Measurements from ENCODE around the gene NSD1.
"Not testable (repeated sequence)": the region's sequence is repeated elsewhere in the genome, so short reads cannot be mapped to it uniquely, and the experiment has no call there.

Gene NSD1

DNA sequence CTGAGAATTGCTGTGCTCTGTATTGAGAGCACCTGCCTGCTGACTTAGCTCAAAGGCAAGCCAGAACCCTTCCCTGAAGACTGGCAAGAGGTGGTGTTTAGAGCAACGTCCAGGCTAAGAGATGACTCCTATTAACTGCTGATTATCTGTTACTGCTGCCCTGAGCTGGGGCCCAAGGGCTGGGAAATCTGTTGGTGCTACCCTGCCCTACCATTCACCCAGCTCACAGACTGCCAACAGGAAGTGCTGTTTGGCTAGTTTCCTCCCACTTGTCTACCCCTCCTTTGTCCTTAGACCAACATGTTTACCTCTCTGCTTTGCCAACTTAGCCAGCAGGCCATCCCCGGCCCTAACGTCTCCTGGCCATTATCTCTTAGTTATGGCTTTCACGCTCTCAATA, 163.0 kb downstream of the NSD1 start:
- DNase-seq = no peak

DNA sequence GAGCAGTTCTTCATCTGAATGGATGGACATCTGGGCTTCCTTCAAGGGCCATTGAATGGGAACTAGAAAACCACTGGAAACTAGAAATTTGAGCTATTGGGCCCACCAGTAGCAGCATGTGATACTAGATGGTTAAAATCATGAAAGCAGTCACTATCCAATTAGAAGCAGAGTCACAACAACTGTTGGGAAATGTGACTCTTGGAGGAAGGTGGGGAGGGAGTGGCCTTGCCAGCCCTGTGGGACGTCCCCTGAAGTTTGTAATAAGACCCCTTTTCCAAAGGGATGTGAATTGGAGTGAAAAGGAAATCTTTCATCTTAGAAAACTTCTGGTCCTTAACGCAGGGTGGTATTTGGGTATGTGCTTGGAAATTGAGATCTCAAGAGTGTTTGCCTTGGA, 164.3 kb downstream of the NSD1 start:
- DNase-seq = no peak

DNA sequence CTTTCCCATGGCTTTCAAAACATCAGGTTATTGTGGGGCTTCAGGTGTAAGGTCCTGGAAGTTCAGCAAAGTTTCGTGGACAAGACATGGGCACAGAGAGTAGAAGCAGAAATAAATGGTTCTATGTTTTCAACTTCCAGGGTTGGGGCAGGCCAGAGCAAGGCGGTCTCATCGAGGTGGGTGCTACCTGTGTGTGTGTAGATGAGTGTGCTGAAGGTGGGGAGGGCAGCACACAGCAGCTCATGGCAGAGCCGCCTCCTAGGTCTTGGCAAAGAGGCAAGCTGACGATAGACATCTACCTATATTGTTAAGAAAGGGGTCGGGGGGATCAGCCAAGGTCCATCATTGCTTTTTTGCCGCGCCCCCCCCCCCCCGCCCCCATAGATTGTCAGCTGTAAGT, 166.1 kb downstream of the NSD1 start:
- no peak for DNase-seq

GRCh38 chr5:177300236-177300880, 166.8 kb downstream of the NSD1 start:
- DNase-seq = no peak

DNA sequence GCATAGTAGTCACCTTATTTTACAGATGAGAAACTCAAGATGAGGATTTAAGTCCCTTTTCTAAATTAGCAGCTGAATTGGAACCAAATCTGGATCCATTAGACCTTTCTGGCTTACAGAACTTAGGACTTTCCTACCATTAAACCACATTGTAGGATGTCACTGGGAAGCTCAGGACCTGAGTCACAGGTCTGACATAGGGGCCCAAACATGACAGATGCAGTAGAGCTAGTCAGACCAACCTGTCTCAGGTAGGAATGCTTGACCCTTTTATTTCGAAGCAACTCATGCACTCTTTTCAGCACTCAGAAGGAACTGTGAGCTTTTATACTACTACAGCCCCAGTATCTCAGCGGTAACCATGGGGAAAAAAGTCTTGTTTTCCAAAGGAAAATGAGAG, 167.4 kb downstream of the NSD1 start:
- DNase-seq = no peak

GRCh38 chr5:177301503-177302165, 168.1 kb downstream of the NSD1 start:
- peak; percentile 91 for DNase-seq

DNA sequence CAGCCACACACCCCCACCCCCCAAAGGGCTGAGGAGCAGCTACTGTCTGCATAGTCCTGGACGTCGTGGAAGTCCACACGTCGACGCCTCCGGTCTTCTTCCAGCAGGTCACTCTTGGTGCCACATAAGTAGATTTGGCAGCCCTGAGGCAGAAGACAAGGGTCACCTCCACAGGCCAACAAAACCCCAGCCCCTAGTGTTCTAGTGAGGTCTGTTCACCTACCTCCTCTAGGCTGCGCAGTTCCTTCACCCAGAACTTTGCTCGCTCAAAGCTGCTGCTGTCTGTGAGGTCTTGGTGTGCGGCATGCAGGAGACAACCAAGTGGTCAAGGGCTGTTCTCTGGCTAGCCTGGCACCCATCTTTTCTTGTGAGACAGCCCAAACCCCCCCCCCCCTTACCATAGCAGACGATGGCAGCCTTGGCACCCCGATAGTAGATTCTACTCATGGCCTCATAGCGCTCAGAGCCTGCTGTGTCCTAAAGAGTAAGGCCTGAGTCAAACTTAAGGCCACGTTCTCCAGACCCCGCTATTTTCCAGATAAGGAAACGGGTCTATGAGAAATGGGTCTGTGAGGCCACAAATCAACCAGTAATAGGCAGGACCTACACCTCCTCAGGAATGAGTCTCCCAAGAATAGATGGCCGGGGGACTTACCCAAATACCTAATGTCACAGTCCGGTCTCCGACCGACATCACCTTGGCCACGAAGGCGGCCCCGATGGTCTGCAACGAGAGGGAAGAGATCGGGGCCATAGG, 169.0 kb downstream of the NSD1 start:
- DNase-seq = no peak

- peak; percentile 69 for DNase-seq
Measured at GRCh38 chr5:177303121-177303924, 169.8 kb downstream of the NSD1 start, which contains the start of the genes PRELID1 and RAB24. Gene PRELID1, plus strand, starts transcription at chr5:177303799. Its CDS starts 187 bp downstream, at chr5:177303986. Gene RAB24, minus strand, starts transcription at chr5:177303719. Its CDS starts 431 bp downstream, at chr5:177303288.

GRCh38 chr5:177303925-177304391, 170.4 kb downstream of the NSD1 start:
- no peak for DNase-seq

DNA sequence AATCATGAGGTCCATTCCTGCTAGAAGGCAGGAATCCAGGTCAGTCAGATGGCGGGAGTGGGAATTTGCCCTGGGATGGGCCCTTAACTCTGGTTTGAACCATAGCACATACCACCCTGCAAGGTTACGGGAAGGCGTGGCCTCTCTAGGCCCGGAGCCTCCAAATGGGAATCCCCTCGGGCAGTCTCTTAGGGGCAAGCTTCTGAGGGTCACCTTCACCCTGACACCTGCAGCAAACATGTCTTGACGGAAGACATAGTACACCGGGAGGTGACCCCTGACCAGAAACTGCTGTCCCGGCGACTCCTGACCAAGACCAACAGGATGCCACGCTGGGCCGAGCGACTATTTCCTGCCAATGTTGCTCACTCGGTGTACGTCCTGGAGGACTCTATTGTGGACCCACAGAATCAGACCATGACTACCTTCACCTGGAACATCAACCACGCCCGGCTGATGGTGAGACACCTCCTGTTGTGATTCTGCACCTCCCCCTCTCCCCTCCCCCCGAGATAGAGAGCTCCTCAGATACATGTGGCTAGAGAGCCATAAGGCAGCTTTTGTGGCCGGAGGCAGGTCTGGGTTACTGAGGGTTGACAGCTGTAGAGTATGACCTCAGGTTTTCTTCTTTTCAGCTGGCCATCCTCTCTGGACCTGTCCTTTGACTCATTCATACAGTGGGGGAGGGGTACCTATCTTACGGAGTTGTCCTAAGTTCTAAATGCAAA, 171.0 kb downstream of the NSD1 start:
- no peak for DNase-seq

DNA sequence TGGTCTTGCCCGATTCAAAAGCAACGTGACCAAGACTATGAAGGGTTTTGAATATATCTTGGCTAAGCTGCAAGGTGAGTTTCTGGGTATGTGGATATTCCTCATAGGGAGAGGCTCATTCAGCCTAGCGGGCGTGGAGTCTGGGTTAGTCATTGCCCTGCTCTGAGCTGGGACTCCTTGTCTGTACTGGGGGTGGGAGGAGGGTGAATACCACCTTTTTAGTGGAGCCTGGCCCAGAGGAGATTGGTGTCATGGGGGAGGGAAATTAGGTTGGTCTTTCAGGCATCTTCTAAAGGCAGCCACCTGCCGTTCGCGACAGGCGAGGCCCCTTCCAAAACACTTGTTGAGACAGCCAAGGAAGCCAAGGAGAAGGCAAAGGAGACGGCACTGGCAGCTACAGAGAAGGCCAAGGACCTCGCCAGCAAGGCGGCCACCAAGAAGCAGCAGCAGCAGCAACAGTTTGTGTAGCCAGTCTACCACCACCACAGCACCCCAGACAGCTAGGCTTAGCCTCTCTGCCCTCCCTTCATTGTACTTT, 172.6 kb downstream of the NSD1 start:
- DNase-seq = not testable (repeated sequence)

DNA sequence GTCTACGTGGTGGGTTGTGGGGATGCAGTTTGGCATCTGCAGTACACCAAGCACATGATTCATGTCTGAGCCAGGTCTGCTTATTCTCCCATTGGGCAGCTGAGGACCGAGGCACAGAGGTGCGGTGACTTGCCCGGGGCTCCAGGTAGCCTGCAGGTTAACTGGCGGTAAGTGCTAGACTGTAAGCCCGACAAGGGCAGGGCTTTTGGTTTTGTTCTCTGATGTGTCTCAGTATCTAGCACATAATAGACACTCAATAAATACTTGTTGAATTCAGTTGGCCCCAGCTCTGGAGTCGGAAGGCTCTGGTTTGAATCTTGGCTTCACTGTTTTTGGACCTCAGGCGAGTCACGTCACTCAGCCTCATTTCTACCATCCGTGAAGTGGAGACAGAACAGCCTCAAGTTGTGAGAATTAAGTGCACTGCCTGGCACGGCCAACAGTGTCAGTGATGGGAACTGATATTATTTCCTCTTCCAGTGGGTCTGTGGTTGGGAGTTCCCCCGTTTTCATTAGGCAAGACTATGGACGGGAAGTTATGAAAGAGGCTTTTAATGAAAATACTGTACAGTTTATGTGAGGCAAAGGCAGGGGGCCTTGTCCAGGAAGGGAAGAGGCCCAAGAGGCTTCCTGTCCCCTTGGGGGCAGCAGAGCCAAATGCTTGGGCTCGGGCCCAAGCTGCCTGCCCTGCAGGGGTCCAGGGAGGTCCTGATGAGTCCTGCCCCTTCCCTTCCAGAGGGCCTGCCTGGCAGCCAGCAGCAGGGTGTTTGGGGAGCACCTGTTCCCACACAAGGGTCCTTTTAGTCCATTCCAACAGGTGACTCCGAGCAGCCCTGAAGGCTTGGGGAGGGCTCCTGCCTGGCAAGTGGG, 173.3 kb downstream of the NSD1 start:
- DNase-seq = no peak

DNA sequence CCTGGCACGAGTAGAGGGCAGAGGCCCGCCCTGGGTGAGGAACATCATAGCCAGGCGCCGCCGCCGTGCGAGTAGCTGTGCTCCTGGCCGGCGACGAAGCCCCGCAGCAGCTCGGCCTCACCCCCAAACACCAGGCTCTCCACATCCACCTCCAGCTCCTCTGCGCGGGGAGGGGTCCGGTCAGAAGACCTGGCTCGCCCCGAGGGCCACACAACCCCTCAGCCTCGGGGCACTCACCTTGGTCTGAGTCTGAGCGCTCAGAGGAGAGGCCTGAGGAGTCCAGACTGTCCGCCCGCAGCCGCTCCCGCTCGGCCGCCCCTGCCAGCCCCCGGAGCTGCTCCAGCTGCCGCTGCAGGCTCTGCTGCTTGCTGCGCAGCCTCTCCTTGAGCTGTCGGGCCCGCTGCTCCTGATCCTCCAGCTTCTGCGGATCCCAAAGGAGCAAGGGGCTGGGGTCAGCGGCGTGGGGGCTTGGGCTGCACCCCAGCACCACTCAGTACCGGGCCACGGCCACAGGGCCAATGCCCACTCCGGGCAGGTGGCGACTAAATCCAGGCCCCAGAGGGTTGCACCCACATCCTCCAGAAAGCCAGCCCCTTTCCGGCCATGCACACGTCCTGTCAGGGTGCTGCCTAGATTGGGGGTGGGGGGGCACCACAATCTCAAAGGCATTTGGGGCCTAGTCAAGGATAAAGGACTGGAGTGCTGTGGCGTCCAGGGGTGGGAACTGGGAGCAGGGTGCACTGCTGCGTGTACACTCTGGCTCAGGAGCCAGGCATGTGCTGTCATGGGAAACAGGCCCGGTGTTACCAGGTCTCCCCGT, 174.2 kb downstream of the NSD1 start:
- DNase-seq = no peak

DNA sequence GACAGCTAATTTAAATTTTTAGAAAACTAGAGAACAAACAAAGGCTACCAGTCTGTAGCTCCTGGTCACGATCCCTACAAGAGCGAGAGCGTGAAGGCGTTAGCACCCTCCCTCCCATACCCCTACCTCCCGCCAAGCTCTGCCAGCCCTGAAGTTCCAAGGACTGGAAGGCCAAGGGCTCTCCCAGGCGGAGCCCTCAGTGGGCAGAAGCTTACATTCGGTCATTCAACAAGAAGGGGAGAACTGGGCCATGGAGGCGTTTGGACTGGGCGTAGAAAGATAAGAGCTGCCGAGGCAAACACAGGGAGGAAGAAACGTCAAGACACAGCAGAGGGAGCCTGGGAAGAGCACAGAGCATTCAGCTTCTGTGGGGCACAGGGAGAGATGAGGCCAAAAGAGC, 175.2 kb downstream of the NSD1 start:
- no peak for DNase-seq

- DNase-seq = no peak
Measured at GRCh38 chr5:177309351-177310191, 176.0 kb downstream of the NSD1 start.

GRCh38 chr5:177310332-177310731, 176.8 kb downstream of the NSD1 start:
- no peak for DNase-seq

DNA sequence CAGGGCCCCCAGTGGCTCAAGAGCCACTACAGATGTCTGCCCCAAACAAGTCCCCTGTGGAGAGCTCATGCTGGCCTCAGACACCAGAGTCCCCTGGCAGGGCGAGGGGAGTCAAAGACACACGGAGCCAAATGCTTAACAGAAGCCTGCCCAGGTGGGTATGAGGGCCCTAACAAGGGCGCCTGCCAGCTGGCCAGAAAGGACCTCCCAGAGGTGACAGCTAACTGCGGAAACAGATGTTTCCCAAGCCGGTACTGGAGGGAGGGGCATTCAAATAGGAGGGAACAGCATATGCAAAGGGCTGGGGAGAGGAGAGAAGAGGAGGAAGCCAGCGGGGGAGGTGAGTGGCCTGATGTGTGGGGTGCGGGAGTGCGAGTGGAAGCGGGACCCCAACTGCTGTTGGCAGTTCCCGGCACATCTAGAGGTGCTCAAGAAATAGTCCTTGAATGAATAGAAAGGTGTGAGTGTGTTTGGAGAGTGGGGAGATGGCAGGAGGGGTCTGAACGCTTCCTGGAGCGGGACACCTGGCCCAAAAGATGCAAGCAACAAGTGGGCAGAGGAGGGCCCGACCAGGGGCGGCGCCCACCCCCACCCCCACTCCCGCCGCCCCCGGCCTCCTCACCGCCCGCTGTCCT, 177.3 kb downstream of the NSD1 start:
- peak; percentile 9 for DNase-seq

DNA sequence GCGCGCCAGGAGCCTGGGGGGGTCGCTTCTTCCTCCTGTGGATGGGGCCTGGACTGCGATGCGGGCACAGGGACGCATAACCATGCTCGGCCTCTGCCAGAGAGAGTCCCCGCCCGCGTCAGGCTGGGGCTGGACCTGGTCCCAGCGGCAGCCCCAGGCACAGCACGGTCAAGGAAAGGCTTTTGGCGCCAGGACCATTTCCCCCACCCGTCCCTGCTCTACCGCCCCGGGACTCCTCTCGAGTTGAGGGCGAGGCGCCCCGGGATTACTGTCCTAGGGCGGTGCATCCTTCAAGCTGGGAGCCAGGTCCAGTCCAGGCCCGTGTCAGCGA, 177.8 kb downstream of the NSD1 start:
- no peak for DNase-seq
